Prostate gland (tissue), 2 donors: Measurements from ENCODE around the gene ZFP36L1. TPM values are rescaled to one million over a fixed set of nuclear protein-coding genes. Genes with fewer than 3 reads are reported as not detected.
A peak's percentile ranks its signal among the peaks of the same experiment; 100 is the strongest.

Experiments
- DNase-seq: peaks from one replicate; pipeline ENCODE4 v3.0.0-alpha.2; 2019; ENCODE audit warnings: low spot score
- H3K27ac ChIP-seq, 2 donors: fragments of 200-600 bp; sonication (generic); 2 replicates each; pipeline ENCODE4 v1.5.1; 2017 to 2019
- H3K27me3 ChIP-seq: fragments of 200-600 bp; sonication (generic); replicated peaks from 2 replicates; pipeline ENCODE4 v1.5.1; 2019; ENCODE audit not compliant: insufficient read depth
- H3K36me3 ChIP-seq, 2 donors: fragments of 200-600 bp; sonication (generic); 1 replicate in 1 of 2; 2 replicates in 1 of 2; pipeline versions ENCODE4 v1.5.1 to v1.8.1; 2017 to 2019
- H3K4me1 ChIP-seq: fragments of 200-600 bp; sonication (generic); replicated peaks from 2 replicates; pipeline ENCODE4 v1.5.1; 2019
- H3K4me3 ChIP-seq, 2 donors: fragments of 200-600 bp; sonication (generic); 2 replicates each; pipeline ENCODE4 v1.5.1; 2017 to 2019
- H3K9me3 ChIP-seq: fragments of 200-600 bp; sonication (generic); 2 replicates; pipeline ENCODE4 v1.5.1; 2017
- POLR2A ChIP-seq: fragments of 450-650 bp; IDR thresholded peaks from one replicate; pipeline ENCODE4 v1.6.1; 2016; ENCODE audit warnings: antibody characterized with exemption, mild to moderate bottlenecking
- POLR2AphosphoS5 ChIP-seq: sonication (generic); formaldehyde crosslinking; IDR thresholded peaks from one replicate; pipeline ENCODE4 v1.6.1; 2017; ENCODE audit warnings: antibody characterized with exemption
- WGBS: methylation state at CpG from one replicate; pipeline ENCODE4 v1.1.5; 2018; 5-methylcytosine and 5-hydroxymethylcytosine counted together
- intact Hi-C: fragments of 100-400 bp; cut with DNase I; formaldehyde crosslinking; loops from one replicate; pipeline ENCODE4 v1.14.2; 2022
- total RNA-seq, 2 donors: library from RNA; depleted of rRNA; stranded (reverse); fragments of >200 nt; gene quantifications; one replicate each; pipeline ENCODE4 v1.1.0, GENCODE V29; 2016
- TF ChIP-seq, protein P1 (sequence below), 4 experiments: fragments of 200-600 bp in 2 of 4; fragments of 450-650 bp in 2 of 4; sonication (generic) in 2 of 4; IDR thresholded peaks; 1 replicate in 3 of 4; 2 replicates in 1 of 4; pipeline ENCODE4 v1.5.1; 2016 to 2019; ENCODE audit warnings: antibody characterized with exemption in 4 of 4, mild to moderate bottlenecking in 2 of 4, moderate library complexity in 2 of 4

Gene ZFP36L1
- total RNA-seq, 2 donors from 2014 or later = 359 to 556 TPM

DNA sequence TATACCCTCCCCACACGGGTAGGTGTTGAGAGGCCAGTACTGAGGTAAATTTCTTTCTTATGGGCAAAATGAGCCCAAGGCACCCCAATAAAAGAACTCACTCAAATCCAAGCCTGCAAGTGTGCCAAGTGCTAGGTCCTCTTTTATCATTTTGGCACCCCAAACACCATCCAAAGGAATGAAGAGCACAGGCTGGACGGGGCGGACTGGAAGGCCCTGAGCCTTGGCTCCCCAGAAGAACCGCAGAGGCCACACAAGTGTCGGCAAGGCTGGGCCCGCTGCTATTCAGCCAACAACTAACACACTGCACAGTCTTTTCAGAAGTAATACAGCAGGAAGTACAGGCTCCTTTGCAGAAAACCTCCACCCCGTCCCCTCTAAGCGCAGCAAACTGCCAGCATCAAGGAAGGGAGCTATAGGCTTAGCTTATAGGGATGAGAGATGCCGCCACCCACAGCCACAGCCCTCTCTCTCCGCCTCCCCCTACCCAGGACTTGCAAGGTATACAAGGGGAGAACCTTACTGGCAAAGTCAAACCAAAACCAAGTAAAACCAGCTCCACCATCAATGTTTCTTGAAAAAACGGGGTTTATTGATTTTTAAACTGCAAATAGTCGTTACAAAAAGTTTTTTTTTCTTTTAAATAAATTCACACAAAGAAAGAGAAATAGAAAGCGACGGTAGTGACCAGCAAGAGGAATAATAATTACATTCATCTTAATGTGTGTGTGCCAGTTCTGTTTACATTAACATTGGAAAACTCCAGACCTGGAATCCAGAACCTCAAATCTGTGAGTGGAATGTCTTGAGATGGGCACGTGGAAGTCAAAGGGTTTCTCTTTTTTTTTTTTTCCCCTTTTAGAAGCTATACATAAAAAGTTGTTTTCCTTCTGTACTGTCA is 5.5 kb downstream of the ZFP36L1 start:
- H3K4me3 ChIP-seq = no peak overlapping the region
- H3K27ac ChIP-seq = peak overlapping the region; percentile 54 to 99
- H3K4me1 ChIP-seq = no peaks in the 10 kb centered on the region
- no peak for DNase-seq
- peaks cover 7 to 14% of the 10 kb centered on the region in 2 donors for H3K36me3 ChIP-seq
- no peaks in the 10 kb centered on the region for H3K27me3 ChIP-seq
- WGBS = 39% methylated on average over 15 of the region's 15 CpGs
- no peaks in the 10 kb centered on the region for H3K9me3 ChIP-seq
- no peak for TF ChIP-seq POLR2A
- TF ChIP-seq, protein P1, sequence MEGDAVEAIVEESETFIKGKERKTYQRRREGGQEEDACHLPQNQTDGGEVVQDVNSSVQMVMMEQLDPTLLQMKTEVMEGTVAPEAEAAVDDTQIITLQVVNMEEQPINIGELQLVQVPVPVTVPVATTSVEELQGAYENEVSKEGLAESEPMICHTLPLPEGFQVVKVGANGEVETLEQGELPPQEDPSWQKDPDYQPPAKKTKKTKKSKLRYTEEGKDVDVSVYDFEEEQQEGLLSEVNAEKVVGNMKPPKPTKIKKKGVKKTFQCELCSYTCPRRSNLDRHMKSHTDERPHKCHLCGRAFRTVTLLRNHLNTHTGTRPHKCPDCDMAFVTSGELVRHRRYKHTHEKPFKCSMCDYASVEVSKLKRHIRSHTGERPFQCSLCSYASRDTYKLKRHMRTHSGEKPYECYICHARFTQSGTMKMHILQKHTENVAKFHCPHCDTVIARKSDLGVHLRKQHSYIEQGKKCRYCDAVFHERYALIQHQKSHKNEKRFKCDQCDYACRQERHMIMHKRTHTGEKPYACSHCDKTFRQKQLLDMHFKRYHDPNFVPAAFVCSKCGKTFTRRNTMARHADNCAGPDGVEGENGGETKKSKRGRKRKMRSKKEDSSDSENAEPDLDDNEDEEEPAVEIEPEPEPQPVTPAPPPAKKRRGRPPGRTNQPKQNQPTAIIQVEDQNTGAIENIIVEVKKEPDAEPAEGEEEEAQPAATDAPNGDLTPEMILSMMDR (IDR thresholded peaks at IDR 0.05) = no peak
- TF ChIP-seq POLR2AphosphoS5 = no peak
- intact Hi-C loops = no loop called here

DNA sequence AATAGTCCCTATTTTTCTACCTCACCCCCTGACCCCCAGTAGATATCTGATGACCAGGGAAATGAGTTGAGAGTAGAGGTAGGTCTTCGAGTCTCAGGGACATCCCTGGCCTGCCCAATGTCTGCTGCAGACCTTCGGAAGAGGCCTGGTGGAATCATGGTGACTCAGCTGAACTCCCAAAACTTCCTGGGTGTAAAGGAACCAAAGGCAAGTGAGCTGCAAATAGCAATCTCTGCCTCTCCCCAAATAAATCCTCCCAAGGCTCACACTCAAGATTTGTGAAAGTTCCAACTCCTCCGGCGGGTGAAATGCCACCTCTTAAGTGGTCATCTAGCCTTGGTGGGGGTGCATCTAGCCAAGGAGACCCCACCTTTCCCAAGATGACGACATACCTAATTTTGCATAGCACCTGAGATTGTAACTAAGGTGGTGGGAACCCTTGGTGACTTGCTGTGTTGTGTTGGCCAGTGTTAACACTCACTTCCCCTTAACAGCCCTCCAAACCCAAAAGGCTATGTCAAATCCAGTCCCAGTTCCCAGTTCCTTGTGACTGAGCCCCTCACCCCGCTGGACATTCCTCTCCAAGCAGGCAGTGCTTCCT is 6.3 kb downstream of the ZFP36L1 start:
- Histone ChIP-seq H3K9me3 (no peaks in the 10 kb centered on the region), H3K27ac (peak overlapping the region; percentile 54 to 99), H3K27me3 (no peaks in the 10 kb centered on the region), H3K4me3 (no peak overlapping the region), H3K36me3 (peaks cover 7 to 14% of the 10 kb centered on the region in 2 donors), H3K4me1 (no peaks in the 10 kb centered on the region)
- no peak for DNase-seq
- 74% methylated on average over 6 of the region's 6 CpGs for WGBS
- intact Hi-C loops = no loop called here
- no peak for TF ChIP-seq POLR2A
- TF ChIP-seq POLR2AphosphoS5 = no peak
- TF ChIP-seq, protein P1 (IDR thresholded peaks at IDR 0.05) = no peak

- 58% methylated on average over 5 of the region's 5 CpGs for WGBS
- no peaks in the 10 kb centered on the region for H3K27me3 ChIP-seq
- peaks cover 7 to 14% of the 10 kb centered on the region in 2 donors for H3K36me3 ChIP-seq
- no peak for DNase-seq
- TF ChIP-seq POLR2A (no peak), POLR2AphosphoS5 (no peak)
- TF ChIP-seq, protein P1 (IDR thresholded peaks at IDR 0.05) = no peak
- no peaks in the 10 kb centered on the region for H3K9me3 ChIP-seq
- peaks cover 5% of the 10 kb centered on the region for H3K4me1 ChIP-seq
- peak overlapping the region; percentile 54 to 99 for H3K27ac ChIP-seq
- no peak overlapping the region for H3K4me3 ChIP-seq
- intact Hi-C loops = no loop called here
Observed at GRCh38 chr14:68785534-68786490, 7.1 kb downstream of the ZFP36L1 start.

DNA sequence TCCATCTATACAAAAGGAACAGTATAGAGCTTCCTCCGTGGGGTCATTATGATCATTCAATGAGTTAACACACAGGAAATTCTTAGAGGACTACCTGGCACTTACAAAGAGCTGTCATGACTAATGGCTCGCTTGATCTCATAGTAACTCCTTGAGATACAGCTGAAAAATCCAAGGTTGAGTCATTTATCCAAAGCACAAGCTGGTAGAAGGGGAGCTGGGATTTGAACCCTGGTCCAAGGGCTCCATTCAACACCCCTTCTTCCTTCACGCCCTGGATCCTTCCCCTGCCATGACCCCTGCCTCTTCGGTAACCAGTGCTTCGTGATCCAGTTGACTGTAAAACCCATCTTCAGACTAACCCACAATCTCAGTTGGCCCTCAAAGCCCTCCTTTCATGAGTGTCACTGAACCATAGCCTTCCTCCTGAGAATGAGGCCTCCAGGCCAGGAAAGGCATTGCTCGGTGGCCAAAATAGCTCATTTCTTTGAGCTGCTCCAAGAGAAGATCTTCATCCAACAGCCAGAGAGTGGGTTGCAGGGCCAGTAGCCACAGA is 7.8 kb downstream of the ZFP36L1 start:
- Histone ChIP-seq H3K27ac (peak overlapping the region; percentile 31 to 54), H3K4me1 (peaks cover 6% of the 10 kb centered on the region), H3K9me3 (no peaks in the 10 kb centered on the region), H3K36me3 (peaks cover 7 to 11% of the 10 kb centered on the region in 2 donors), H3K27me3 (no peaks in the 10 kb centered on the region), H3K4me3 (no peak overlapping the region)
- intact Hi-C loops = loop anchor here (5.0 kb wide), 1 partner anchor 108 kb away; no protein-coding TSS in a partner anchor
- TF ChIP-seq, protein P1 (IDR thresholded peaks at IDR 0.05) = no peak
- TF ChIP-seq POLR2AphosphoS5 (no peak), POLR2A (no peak)
- no peak for DNase-seq
- 79% methylated on average over 6 of the region's 6 CpGs for WGBS
